Peyer's patch (tissue), 4 donors: ENCODE results near the gene CD302.

Experiments used
- POLR2A ChIP-seq, 2 donors: fragments of 450-650 bp; IDR thresholded peaks; one replicate each; pipeline ENCODE4 v1.5.1; 2017; ENCODE audit warnings: antibody characterized with exemption in 2 of 2, mild to moderate bottlenecking in 2 of 2, moderate library complexity in 2 of 2
- TF ChIP-seq, protein P1 (sequence below), 6 experiments: fragments of 450-650 bp in 4 of 6; fragments of 200-600 bp in 2 of 6; sonication (generic) in 1 of 6; IDR thresholded peaks; one replicate each; pipeline ENCODE4 v1.5.1; 2017 to 2019; ENCODE audit warnings: antibody characterized with exemption in 6 of 6, mild to moderate bottlenecking in 3 of 6, moderate library complexity in 1 of 6

DNA sequence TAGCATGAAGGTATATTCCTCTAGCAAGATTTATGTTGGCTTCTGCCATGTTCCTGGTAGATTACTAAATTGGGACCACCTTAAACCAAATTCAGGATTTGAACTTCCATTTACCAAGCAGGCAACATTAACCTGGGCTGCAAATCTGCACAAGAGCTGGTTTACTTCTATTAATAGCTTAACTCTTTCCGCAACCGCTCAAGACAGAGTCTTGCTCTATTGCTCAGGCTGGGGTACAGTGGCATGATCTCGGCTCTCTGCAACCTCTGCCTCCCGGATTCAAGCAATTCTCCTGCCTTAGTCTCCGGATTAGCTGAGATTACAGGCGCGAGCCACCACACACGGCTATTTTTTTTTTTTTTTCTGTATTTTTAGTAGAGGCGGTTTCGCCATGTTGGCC is 77.3 kb downstream of the CD302 start:
- no peak for TF ChIP-seq POLR2A (IDR thresholded peaks at IDR 0.05)
- TF ChIP-seq, protein P1, sequence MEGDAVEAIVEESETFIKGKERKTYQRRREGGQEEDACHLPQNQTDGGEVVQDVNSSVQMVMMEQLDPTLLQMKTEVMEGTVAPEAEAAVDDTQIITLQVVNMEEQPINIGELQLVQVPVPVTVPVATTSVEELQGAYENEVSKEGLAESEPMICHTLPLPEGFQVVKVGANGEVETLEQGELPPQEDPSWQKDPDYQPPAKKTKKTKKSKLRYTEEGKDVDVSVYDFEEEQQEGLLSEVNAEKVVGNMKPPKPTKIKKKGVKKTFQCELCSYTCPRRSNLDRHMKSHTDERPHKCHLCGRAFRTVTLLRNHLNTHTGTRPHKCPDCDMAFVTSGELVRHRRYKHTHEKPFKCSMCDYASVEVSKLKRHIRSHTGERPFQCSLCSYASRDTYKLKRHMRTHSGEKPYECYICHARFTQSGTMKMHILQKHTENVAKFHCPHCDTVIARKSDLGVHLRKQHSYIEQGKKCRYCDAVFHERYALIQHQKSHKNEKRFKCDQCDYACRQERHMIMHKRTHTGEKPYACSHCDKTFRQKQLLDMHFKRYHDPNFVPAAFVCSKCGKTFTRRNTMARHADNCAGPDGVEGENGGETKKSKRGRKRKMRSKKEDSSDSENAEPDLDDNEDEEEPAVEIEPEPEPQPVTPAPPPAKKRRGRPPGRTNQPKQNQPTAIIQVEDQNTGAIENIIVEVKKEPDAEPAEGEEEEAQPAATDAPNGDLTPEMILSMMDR (IDR thresholded peaks at IDR 0.05): no peak
